H1 (cell line): ENCODE data around the gene CD81. TPM values are rescaled to one million over a fixed set of nuclear protein-coding genes. Genes with fewer than 3 reads are reported as not detected.

Experiments
- SRF ChIP-seq: IDR thresholded peaks from 2 replicates; pipeline ENCODE4 v1.6.1; 2011; ENCODE audit warnings: mild to moderate bottlenecking, low read depth, low read length, moderate library complexity
- TAF1 ChIP-seq: IDR thresholded peaks from 2 replicates; pipeline ENCODE4 v1.6.1; 2011; ENCODE audit warnings: mild to moderate bottlenecking, low read depth, low read length
- polyA plus RNA-seq, 7 experiments: library from polyadenylated mRNA; depleted of rRNA in 3 of 7; stranded (reverse) in 5 of 7; unstranded in 2 of 7; fragments of >200 nt in 5 of 7; fragments of 200-250 nt in 2 of 7; gene quantifications; 1 replicate in 5 of 7; 2 replicates in 1 of 7; 4 replicates in 1 of 7; pipeline versions ENCODE4 v1.2.1 to v1.2.3, GENCODE V29; 2011 to 2013; ENCODE audit warnings: missing spikeins in 2 of 7, mixed read lengths in 2 of 7
- total RNA-seq: library from RNA; stranded (reverse); fragmentation: NEBNext Ultra II Directional; extraction: Animal tissue kit (Norgen Biotek cat#: 25700); gene quantifications from 2 replicates; pipeline ENCODE4 v1.2.1, GENCODE V29; 2021
- TF ChIP-seq, protein P1 (sequence below), 3 experiments: IDR thresholded peaks; 1 replicate in 2 of 3; 2 replicates in 1 of 3; pipeline versions ENCODE4 v1.5.1 to v1.6.1; 2011; ENCODE audit warnings: low read length in 3 of 3, mild to moderate bottlenecking in 3 of 3, inconsistent platforms in 2 of 3, low read depth in 1 of 3, moderate library complexity in 1 of 3; ENCODE audit not compliant: insufficient read depth in 1 of 3; ENCODE audit errors: control extremely low read depth in 1 of 3

The CD81 gene
- total and polyA plus RNA-seq, 2 of the 8 experiments (the other 6 are each of a cell fraction or from before 2014, with no cell fraction given): 238 to 309 TPM

DNA sequence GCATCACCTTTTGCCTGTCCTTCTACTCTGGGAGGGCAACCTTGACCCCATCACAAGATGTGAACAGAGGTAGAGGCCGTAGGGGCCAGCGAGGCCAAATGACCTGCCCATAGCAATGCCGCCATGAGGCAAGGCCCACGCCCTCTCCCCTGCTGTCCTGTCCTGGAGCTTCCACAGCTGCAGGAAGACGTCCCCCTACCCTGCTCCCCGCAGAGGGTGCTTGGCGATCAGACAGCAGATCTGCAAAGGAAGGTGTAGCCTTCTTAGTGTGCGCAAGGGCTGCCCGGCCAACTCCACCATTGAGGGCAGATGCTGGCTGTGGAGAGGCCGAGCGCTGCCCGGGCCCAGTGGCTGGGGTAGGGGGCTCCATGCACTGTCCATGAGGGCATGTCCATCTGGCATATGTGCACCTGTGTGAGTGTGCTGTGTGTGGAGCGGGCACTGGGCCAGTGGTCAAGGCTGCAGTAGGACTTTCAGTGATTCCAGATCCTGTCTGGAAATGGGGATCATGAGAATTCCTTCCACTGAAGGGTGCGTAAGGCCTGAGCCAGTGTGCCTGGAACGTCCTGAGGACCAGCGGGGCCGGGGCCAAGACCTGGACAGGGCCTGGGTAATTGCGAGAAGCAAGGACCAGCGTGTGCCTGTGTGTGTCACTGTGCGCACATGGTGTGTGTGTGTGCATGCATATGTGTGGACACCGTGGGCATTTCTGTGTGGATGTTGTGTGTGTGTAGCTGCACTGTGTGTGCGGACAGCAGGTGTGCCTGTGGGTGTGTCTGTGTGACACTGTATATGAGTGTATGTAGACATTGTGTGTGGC, 56.2 kb downstream of the CD81 start (continued):
- TF ChIP-seq, protein P1, sequence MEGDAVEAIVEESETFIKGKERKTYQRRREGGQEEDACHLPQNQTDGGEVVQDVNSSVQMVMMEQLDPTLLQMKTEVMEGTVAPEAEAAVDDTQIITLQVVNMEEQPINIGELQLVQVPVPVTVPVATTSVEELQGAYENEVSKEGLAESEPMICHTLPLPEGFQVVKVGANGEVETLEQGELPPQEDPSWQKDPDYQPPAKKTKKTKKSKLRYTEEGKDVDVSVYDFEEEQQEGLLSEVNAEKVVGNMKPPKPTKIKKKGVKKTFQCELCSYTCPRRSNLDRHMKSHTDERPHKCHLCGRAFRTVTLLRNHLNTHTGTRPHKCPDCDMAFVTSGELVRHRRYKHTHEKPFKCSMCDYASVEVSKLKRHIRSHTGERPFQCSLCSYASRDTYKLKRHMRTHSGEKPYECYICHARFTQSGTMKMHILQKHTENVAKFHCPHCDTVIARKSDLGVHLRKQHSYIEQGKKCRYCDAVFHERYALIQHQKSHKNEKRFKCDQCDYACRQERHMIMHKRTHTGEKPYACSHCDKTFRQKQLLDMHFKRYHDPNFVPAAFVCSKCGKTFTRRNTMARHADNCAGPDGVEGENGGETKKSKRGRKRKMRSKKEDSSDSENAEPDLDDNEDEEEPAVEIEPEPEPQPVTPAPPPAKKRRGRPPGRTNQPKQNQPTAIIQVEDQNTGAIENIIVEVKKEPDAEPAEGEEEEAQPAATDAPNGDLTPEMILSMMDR (IDR thresholded peaks at IDR 0.05; ENCODE audit: control extremely low read depth in 1 of 3, insufficient read depth in 1 of 3, low read depth in 1 of 3, low read length in 3 of 3): no peak
- TF ChIP-seq TAF1 (no peak), SRF (no peak)
